SK-N-SH (cell line): ENCODE results near the gene PDS5B.

ENCODE experiments used
- CTCF ChIP-seq: fragments of 200-600 bp; sonication (generic); IDR thresholded peaks from 2 replicates; pipeline ENCODE4 v1.6.1; 2017; ENCODE audit warnings: antibody characterized with exemption, mild to moderate bottlenecking, moderate library complexity
- EP300 ChIP-seq, 2 experiments: IDR thresholded peaks; 2 replicates each; pipeline versions ENCODE4 v1.4.0 to v1.6.1; 2012; ENCODE audit warnings: borderline replicate concordance in 1 of 2, low read depth in 1 of 2, low read length in 1 of 2
- MXI1 ChIP-seq: IDR thresholded peaks from 2 replicates; pipeline ENCODE4 v1.6.1; 2012; ENCODE audit warnings: mild to moderate bottlenecking, low read depth, low read length, improper control_type of control experiment
- POLR2AphosphoS5 ChIP-seq: IDR thresholded peaks from 2 replicates; pipeline ENCODE4 v1.6.1; 2012; ENCODE audit warnings: low read depth, low read length
- RFX5 ChIP-seq: IDR thresholded peaks from 2 replicates; pipeline ENCODE4 v1.6.1; 2012; ENCODE audit warnings: mild to moderate bottlenecking, improper control_type of control experiment, low read length
- TEAD4 ChIP-seq: IDR thresholded peaks from 2 replicates; pipeline ENCODE4 v1.4.0; 2012; ENCODE audit warnings: mild to moderate bottlenecking, borderline replicate concordance; ENCODE audit not compliant: insufficient read depth

GRCh38 chr13:32600890-32601289 is 14.6 kb downstream of the PDS5B start:
- TF ChIP-seq CTCF, result no peak
- TF ChIP-seq POLR2AphosphoS5, result no peak
- no peak for TF ChIP-seq MXI1
- no peak for TF ChIP-seq TEAD4
- no peak for TF ChIP-seq RFX5
- TF ChIP-seq EP300 (IDR thresholded peaks at IDR 0.05; ENCODE audit: borderline replicate concordance in 1 of 2, low read depth in 1 of 2, low read length in 1 of 2), result no peak
